ENCODE data around the gene KRT71.
A peak's percentile ranks its signal among the peaks of the same experiment; 100 is the strongest.

The KRT71 gene

GRCh38 chr12:52591521-52591920, 38.6 kb upstream of the KRT71 start:
- FAIRE-seq (no peak), DNase-seq (ENCODE audit: insufficient read length, low spot score) (no peak)
- TF ChIP-seq, protein P1, sequence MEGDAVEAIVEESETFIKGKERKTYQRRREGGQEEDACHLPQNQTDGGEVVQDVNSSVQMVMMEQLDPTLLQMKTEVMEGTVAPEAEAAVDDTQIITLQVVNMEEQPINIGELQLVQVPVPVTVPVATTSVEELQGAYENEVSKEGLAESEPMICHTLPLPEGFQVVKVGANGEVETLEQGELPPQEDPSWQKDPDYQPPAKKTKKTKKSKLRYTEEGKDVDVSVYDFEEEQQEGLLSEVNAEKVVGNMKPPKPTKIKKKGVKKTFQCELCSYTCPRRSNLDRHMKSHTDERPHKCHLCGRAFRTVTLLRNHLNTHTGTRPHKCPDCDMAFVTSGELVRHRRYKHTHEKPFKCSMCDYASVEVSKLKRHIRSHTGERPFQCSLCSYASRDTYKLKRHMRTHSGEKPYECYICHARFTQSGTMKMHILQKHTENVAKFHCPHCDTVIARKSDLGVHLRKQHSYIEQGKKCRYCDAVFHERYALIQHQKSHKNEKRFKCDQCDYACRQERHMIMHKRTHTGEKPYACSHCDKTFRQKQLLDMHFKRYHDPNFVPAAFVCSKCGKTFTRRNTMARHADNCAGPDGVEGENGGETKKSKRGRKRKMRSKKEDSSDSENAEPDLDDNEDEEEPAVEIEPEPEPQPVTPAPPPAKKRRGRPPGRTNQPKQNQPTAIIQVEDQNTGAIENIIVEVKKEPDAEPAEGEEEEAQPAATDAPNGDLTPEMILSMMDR (IDR thresholded peaks at IDR 0.05; ENCODE audit: insufficient read depth, missing control alignments), result no peak

- FAIRE-seq, result no peak
- TF ChIP-seq, protein P1 (IDR thresholded peaks at IDR 0.05; ENCODE audit: insufficient read depth, missing control alignments), result no peak
- no peak for DNase-seq (ENCODE audit: insufficient read length, low spot score)
Measured at GRCh38 chr12:52590021-52590420, 37.1 kb upstream of the KRT71 start.

GRCh38 chr12:52587563-52587962, 34.6 kb upstream of the KRT71 start:
- no peak for FAIRE-seq

DNA sequence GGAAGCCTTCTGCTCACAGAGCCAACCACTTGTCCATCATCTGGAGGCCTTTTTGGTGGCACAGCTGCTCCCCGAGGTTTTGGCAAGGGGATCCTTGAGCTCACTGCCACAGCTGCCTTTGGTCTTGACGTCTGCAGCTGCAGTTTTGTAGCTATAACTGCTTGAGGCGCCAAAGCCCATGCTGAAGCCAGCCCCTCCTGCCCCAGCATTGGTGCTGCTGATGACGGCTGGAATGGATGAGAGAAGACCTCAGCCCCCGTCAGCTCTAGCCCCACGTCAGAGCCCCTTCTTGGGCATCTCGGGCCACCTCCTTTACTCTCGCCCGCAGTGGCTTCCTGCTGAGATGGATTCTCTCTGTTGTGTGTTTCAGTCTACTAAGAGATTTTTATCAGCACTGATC, 33.0 kb upstream of the KRT71 start:
- DNase-seq (ENCODE audit: insufficient read length, low spot score), result no peak
- FAIRE-seq, result no peak
- TF ChIP-seq, protein P1 (IDR thresholded peaks at IDR 0.05; ENCODE audit: insufficient read depth, missing control alignments), result no peak

More at GRCh38 chr12:52587563-52587962, 34.6 kb upstream of the KRT71 start:
- DNase-seq (ENCODE audit: insufficient read length, low spot score), result no peak
- TF ChIP-seq, protein P1 (IDR thresholded peaks at IDR 0.05; ENCODE audit: insufficient read depth, missing control alignments), result no peak

GRCh38 chr12:52585066-52585465, 32.1 kb upstream of the KRT71 start:
- FAIRE-seq, result no peak
- TF ChIP-seq, protein P1 (IDR thresholded peaks at IDR 0.05; ENCODE audit: insufficient read depth, missing control alignments), result no peak
- no peak for DNase-seq (ENCODE audit: insufficient read length, low spot score)

GRCh38 chr12:52584156-52584682, 31.3 kb upstream of the KRT71 start:
- TF ChIP-seq, protein P1 (IDR thresholded peaks at IDR 0.05; ENCODE audit: insufficient read depth, missing control alignments), result no peak
- FAIRE-seq (no peak), DNase-seq (ENCODE audit: insufficient read length, low spot score) (no peak)

GRCh38 chr12:52582971-52583456, 30.1 kb upstream of the KRT71 start:
- FAIRE-seq (no peak), DNase-seq (ENCODE audit: insufficient read length, low spot score) (no peak)
- TF ChIP-seq, protein P1 (IDR thresholded peaks at IDR 0.05; ENCODE audit: insufficient read depth, missing control alignments), result peak; percentile 68

Data from D721Med (cell line).